ENCODE data around the gene LRP10.

DNA sequence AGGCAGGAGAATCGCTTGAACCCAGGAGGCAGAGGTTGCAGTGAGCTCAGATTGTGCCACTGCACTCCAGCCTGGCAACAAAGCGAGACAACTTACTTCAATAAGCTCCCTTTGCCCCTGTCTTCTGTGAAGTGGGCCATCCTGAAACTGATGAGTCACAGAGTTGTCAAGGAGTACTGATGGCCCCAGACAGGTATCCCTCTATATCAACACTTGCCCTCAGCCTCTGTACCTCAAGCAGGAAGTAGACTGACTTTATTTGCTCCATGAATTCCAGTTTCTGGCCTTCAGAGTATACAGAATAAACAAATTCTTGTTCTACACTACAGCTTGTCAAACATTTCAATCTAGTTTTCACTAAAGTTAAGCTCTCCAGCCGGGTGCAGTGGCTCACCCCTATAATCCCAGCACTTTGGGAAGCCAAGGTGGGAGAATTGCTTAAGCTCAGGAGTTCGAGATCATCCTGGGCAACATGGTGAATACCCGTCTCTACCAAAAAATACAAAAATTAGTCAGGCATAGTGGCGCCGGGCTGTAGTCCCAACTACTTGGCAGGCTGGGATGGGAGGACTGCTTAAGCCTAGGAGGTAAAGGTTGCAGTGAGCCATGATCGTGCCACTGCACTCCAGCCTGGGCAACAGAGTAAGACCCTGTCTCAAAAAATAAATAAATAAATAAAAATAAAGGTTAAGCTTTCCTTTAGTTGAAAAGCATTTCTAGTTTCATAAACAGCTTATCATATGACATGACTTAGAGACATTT, 16.4 kb upstream of the LRP10 start:
- TF ChIP-seq CTCF (conservative IDR thresholded peaks at IDR 0.05; ENCODE audit: low read depth, low read length), result no peak
- no peak for TF ChIP-seq SMC3 (IDR thresholded peaks at IDR 0.05; ENCODE audit: low read depth, low read length)
- no peak for TF ChIP-seq POLR2A (IDR thresholded peaks at IDR 0.05; ENCODE audit: low read depth, low read length)
- no peak for TF ChIP-seq RAD21 (IDR thresholded peaks at IDR 0.05; ENCODE audit: low read length)
- TF ChIP-seq ELK1 (IDR thresholded peaks at IDR 0.05; ENCODE audit: borderline replicate concordance, low read depth, low read length), result no peak
- TF ChIP-seq RFX5 (IDR thresholded peaks at IDR 0.05; ENCODE audit: low read depth, low read length), result no peak
- no peak for TF ChIP-seq FOS (IDR thresholded peaks at IDR 0.05; ENCODE audit: low read depth, low read length)
- TF ChIP-seq CEBPB (IDR thresholded peaks at IDR 0.05; ENCODE audit: low read depth, low read length), result no peak
- no peak for TF ChIP-seq RCOR1 (IDR thresholded peaks at IDR 0.05; ENCODE audit: insufficient replicate concordance, low read length)
- TF ChIP-seq NFE2L2 (IDR thresholded peaks at IDR 0.05; ENCODE audit: low read depth, low read length), result no peak
- TF ChIP-seq BHLHE40 (IDR thresholded peaks at IDR 0.05; ENCODE audit: low read depth, low read length), result no peak
- no peak for TF ChIP-seq MAZ (IDR thresholded peaks at IDR 0.05; ENCODE audit: borderline replicate concordance, low read depth, low read length)
